HG03439 (cell line): ENCODE results near the gene CDK16.

Experiments
- ATAC-seq: cut with Tn5 transposase; IDR thresholded peaks from one replicate; pipeline ENCODE4 v1.9.1; 2021; ENCODE audit warnings: mild to moderate bottlenecking, moderate library complexity; ENCODE audit not compliant: unreplicated experiment

Gene CDK16

GRCh38 chrX:47218280-47218919 lies at the start of gene CDK16:
Gene CDK16, plus strand, starts transcription at chrX:47218681. Its CDS starts 4,877 bp downstream, at chrX:47223558.
- peak; percentile 42 for ATAC-seq

- ATAC-seq = no peak
Observed at GRCh38 chrX:47169273-47169672, 49.2 kb upstream of the CDK16 start.

GRCh38 chrX:47169726-47170515 lies 48.6 kb upstream of the CDK16 start:
- ATAC-seq = no peak

DNA sequence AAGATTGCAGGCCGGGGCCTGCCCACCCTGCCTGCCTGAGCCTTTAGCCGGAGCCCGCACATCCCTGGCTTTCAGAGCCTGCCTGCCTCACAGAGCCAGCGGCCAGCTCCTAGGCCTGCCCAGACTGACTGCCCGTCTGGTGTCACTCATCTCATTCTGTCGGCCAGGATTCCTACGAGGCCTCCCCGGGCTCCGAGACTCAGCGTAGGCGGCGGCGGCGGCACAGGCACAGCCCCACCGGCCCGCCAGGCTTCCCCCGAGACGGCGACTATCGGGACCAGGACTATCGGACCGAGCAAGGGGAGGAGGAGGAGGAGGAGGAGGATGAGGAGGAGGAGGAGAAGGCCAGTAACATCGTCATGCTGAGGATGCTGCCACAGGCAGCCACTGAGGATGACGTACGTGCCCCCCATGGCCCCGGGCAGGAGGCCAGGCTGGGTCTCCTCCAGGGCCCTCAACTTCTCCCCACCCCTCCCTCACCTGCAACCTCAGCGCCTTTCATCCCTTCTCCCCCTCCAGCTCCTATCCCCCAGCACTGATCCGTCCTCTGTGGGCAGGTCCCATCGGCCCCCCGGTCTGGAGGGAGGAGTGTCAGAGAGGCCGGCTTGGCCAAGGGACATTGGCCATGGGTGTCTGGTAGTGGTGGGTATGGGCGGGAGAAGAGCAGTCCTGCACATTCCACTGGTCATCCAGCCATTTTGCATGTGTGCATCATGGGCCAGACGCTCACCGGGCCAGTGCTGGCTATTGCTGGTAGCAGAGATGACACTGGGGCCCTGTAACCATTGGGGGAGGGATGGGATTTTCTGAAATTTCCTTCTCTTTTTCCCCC lies 47.4 kb upstream of the CDK16 start:
- no peak for ATAC-seq

DNA sequence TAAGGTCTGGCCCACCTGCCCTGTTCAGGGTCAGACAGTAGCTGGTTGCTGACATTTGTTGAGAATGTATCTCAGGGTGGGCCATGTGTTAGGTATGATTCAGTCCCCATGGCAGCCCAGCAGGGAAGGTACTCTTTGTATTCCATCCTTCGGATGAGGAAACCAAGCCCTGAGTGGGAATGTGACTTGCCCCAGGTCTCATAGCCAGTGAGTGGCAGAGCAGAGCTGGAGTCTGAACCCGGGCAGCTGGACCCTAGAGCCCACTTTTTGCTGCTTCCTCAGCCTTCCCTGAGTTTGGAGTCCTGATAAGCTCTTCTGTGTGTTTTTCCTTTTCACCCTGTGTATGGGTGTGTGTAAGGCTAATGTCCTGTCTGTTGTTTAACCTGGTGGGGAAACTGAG lies 46.5 kb upstream of the CDK16 start:
- ATAC-seq = no peak

DNA sequence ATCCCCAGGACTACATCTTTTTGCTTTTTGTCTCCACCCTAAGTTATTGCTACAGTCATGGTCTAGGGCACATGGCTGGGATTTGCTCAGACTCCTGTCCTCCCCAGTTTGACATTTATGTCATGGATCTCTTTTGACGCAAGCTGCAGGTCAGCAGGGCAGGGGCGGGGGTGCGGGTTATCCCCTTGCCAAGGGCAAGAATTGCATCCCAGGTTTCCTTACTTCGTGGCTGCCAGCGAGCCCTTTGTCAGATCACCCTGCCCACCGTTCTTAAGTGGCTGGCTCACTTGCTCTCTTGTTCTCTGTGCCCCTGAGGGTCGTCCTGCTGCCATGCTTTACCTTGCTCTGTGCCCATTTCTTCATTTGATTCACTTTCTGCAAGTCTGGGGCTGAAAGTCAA lies 45.9 kb upstream of the CDK16 start:
- no peak for ATAC-seq

DNA sequence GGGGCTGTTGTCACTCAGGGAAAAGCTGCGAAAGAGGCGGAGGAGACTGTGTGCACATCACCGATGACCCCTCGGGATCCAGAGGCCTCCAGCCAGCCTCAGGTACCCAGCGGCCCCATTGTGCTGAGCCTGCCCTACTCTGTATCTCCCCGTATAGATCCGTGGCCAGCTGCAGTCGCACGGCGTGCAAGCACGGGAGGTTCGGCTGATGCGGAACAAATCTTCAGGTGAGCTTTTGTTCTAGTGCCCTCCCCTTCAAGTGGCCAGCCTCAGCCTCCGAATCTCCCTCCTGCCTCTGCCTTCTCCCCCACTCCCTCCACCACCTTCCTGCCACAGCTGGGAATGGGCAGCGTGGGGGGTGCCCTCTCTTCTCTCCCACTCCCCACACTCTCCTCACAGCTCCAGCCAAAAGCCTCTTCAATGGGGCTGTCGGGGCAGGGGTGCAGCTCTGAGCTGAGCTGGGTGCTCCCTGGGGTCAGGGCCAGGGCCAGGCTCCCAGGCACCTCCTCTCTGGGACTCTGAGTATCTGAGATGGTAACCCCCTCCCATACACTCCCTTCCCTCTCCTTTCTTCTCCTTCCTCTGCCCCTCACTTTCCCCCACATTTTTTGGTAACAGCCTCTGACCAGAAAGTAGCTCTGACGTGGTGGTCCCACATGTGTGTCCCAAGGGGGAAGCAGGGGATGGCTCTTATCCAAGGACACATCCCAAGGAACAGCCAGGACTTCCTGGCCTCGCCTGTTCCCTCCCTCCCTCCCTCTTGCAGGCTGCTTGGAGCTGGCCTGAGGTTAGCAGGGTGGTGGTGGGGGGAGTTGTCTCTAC lies 45.3 kb upstream of the CDK16 start:
- ATAC-seq = no peak

GRCh38 chrX:47174376-47174775 lies 44.1 kb upstream of the CDK16 start:
- no peak for ATAC-seq

- ATAC-seq = no peak
Observed at GRCh38 chrX:47174846-47175587, 43.5 kb upstream of the CDK16 start.

GRCh38 chrX:47175588-47175980 lies 42.9 kb upstream of the CDK16 start:
- no peak for ATAC-seq

DNA sequence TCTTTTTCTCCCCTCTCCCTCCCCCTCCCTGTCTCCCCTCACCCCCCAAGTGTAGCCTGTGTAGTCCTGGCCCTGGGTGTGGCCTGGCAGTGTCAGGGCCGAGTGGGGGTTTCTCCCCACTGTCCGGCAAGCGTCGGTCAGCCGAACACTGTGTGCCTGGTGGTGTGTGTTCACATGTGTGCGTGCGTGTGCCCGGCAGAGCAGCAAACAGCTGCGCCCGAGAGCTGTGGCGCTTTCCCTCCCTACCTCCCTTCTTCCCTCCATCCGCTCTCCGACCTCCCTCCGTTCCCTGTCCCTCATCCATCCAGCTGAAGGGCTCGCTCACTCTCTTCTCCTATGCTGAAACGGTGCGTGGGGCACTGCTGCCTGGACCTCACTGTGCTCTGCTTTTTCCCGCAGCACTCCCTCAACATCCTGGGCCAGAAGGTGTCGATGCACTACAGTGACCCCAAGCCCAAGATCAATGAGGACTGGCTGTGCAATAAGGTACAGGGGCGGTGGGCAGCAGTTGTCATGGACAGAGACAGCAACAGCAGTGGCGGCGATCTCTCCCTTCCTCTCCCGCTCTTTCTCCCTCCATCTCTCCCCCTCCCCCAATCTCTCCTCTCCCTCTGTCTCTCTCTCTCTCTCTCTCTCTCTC lies 42.3 kb upstream of the CDK16 start:
- no peak for ATAC-seq

DNA sequence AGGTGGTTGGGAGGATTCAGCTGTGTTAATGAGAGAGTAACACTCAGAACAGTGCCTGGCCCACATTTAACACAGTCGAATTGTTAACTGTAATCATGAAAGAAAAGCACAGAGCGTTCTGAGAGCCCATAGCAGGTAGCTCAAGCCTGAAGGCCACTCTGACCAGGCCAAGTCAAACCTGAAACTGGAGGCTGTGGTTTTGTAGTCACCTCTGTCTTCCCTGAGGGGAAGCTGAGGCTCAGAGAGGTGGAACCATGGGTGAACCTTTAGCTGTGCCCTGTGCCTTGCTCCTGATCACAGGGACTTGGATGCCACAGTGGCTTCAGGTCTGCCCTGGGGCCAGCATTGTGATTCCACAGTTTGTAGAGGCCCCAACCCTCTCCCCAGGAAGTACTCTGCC lies 41.4 kb upstream of the CDK16 start:
- no peak for ATAC-seq

DNA sequence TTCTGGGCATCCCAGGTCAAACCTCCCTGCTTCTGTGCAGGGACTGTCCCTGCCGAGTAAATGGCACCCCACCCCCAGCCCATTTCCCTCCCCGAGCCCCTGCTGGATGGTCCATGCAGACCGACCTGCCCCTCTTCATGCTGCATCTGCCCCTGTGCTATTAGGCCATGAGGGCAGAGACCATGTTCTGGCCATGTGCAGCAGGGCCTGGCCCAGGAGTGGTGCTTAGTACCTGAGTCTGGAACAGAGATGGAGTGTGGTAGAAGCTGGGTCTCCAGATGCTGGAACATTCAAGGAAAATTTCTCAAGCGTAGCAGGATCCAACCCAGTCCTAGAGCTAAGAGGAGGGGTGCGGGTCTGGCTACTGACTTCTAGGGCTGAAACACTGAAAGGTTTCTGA lies 40.1 kb upstream of the CDK16 start:
- no peak for ATAC-seq

DNA sequence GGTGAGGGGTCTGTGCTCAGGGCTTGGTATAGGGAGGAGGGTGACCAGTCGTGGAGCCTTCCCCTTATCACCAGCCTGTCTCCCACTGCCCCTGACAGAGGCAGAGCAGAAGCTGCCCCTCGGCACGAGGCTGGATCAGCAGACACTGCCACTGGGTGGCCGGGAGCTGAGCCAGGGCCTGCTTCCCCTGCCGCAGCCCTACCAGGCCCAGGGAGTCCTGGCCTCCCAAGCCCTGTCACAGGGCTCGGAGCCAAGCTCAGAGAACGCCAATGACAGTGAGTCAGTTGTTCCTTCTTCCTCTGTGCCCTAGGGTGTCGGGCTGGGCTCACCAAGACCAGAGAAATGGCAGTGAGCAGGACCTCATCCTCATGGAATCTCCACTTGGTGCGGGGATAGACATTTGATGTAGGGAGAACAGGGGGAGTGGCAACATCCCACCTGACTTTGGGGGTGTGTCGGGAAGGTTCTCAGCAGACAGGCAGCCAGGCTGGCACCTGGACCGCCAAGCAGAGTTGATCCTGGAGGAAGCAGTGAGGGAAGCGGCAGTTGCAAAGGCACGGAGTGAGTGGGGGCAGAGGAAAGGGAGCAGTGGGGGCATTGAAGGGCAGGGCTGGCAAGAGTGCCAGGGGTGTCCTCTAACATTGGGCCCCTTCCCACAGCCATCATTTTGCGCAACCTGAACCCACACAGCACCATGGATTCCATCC lies 39.1 kb upstream of the CDK16 start:
- no peak for ATAC-seq

- no peak for ATAC-seq
Observed at GRCh38 chrX:47179928-47180255, 38.6 kb upstream of the CDK16 start.

DNA sequence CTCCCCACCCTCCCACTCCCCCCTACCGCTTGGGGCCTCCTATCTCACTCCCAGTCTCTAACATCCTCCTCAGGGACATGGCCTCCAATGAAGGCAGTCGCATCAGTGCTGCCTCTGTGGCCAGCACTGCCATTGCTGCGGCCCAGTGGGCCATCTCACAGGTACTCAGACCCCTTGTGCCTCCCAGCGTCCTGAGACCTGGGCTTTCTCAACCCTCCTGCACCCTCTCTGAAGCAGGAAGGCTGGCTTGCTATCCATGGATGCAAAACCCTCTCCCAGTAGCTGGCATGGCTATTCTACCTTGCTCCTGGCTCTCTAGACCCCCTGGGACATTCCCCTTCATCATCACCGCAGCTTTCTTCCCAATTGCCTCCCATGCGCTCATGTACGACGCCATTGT lies 38.1 kb upstream of the CDK16 start:
- no peak for ATAC-seq

- ATAC-seq = no peak
Observed at GRCh38 chrX:47181301-47181700, 37.2 kb upstream of the CDK16 start.

- ATAC-seq = no peak
Observed at GRCh38 chrX:47182106-47182700, 36.3 kb upstream of the CDK16 start.

DNA sequence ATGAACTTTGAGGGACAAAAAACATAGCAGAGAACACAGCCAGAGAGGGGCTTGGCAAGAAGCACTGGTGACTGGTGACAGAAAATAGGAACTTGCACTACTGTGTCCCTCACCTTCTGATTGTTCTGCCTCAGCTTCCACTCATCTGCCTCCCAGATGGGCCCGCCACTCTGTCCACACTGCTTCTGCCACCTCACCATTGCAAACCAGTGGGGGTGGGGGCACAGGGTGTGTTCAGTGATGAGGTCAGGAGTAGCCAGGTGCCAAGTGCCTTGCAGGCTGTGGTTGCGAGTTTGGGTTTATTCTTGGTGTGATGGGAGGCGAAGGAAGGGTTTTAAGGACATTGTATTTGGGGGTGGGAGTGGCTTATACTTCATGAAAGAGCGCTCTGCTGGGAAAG lies 34.0 kb upstream of the CDK16 start:
- no peak for ATAC-seq
